AG04449 (cell line): ENCODE measurements around the gene CCDC85A.

Source experiments
- CTCF ChIA-PET: fragments of 350-600 bp; formaldehyde crosslinking; extraction: SDS; loops from one replicate; lab custom pipeline; 2021; ENCODE audit warnings: antibody characterized with exemption; lab: Yijun Ruan, JAX
- POLR2A ChIA-PET: fragments of 400-600, 350-600 bp; formaldehyde crosslinking; extraction: SDS; loops from one replicate; lab custom pipeline; 2020; ENCODE audit warnings: antibody characterized with exemption, inconsistent platforms; lab: Yijun Ruan, JAX
- DNase-seq: peaks from one replicate; pipeline ENCODE4 v3.0.0-alpha.2; 2010; ENCODE audit warnings: low read depth, low spot score
- H3K4me3 ChIP-seq: 2 replicates; pipeline ENCODE4 v1.5.1; 2011; ENCODE audit warnings: low read depth, mild to moderate bottlenecking, control low read depth, low read length
- CTCF ChIP-seq: IDR thresholded peaks from one replicate; pipeline ENCODE4 v1.5.1; 2011; ENCODE audit warnings: mild to moderate bottlenecking, moderate library complexity, low read length, control low read depth, inconsistent platforms; ENCODE audit not compliant: insufficient read depth; ENCODE audit errors: missing control alignments

The CCDC85A gene

GRCh38 chr2:56232912-56233311 lies 49.1 kb downstream of the CCDC85A start:
- no peak for DNase-seq
- ChIA-PET POLR2A (no interaction called here), CTCF (interaction anchor here (0.8 kb wide), 1 partner anchor 508 kb away, joined by 3 read pairs; no protein-coding TSS in a partner anchor)
- TF ChIP-seq CTCF: no peak
- no peak overlapping the region for H3K4me3 ChIP-seq

GRCh38 chr2:56234241-56234640 lies 50.5 kb downstream of the CCDC85A start:
- TF ChIP-seq CTCF: no peak
- no peak for DNase-seq
- ChIA-PET CTCF (no interaction called here), POLR2A (no interaction called here)
- H3K4me3 ChIP-seq: no peak overlapping the region

GRCh38 chr2:56239030-56239429 lies 55.2 kb downstream of the CCDC85A start:
- no peak overlapping the region for H3K4me3 ChIP-seq
- CTCF ChIA-PET: no interaction called here
- DNase-seq: no peak
- no peak for TF ChIP-seq CTCF
- POLR2A ChIA-PET: no interaction called here

GRCh38 chr2:56239437-56239836 lies 55.6 kb downstream of the CCDC85A start:
- DNase-seq: no peak
- ChIA-PET POLR2A (no interaction called here), CTCF (no interaction called here)
- no peak overlapping the region for H3K4me3 ChIP-seq
- no peak for TF ChIP-seq CTCF

GRCh38 chr2:56240210-56240609 lies 56.4 kb downstream of the CCDC85A start:
- no peak for TF ChIP-seq CTCF
- POLR2A ChIA-PET: no interaction called here
- DNase-seq: no peak
- no peak overlapping the region for H3K4me3 ChIP-seq
- CTCF ChIA-PET: no interaction called here

GRCh38 chr2:56244506-56244905 lies 60.7 kb downstream of the CCDC85A start:
- no peak for TF ChIP-seq CTCF
- CTCF ChIA-PET: interaction anchor here (1.1 kb wide), 1 partner anchor 9 kb away, joined by 3 read pairs; no protein-coding TSS in a partner anchor
- DNase-seq: no peak

More at GRCh38 chr2:56244506-56244905, 60.7 kb downstream of the CCDC85A start:
- no peak overlapping the region for H3K4me3 ChIP-seq
- POLR2A ChIA-PET: no interaction called here
